ENCODE measurements around the gene EXO5. TPM values are rescaled to one million over a fixed set of nuclear protein-coding genes. Genes with fewer than 3 reads are reported as not detected.

The EXO5 gene
- total RNA-seq, 2 experiments from 2014 or later, result 14.6 to 19.4 TPM

DNA sequence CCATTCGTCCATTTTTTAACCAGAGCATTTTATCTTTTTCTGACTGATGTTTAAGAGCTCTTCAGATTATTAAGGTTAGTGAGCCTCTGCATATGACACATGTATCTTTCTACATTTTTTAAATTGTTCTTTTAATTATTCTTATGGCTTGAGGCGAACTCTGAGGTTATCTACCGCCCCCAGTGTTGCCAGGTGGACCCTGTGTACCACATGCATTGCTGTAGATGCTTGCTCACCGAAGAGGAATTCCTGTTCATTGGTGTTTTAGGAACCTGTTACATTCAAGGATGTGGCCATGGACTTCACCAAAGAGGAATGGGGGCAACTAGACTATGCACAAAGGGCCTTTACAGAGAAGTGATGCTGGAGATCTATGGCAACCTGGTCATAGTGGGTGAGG, 54.7 kb downstream of the EXO5 start:
- POLR2A ChIA-PET, result no interaction called here
- DNase-seq, result no peak
- H3K27me3 Mint-ChIP-seq, result peaks cover 2% of the 10 kb centered on the region
- no peak for ATAC-seq (ENCODE audit: low read depth)
- H3K4me3 Mint-ChIP-seq, result no peak overlapping the region
- peaks cover 5% of the 10 kb centered on the region for H3K9me3 Mint-ChIP-seq
- H3K27ac Mint-ChIP-seq, result no peak overlapping the region
- H3K4me1 Mint-ChIP-seq, result no peaks in the 10 kb centered on the region
- H3K36me3 Mint-ChIP-seq, result peaks cover 1% of the 10 kb centered on the region

DNA sequence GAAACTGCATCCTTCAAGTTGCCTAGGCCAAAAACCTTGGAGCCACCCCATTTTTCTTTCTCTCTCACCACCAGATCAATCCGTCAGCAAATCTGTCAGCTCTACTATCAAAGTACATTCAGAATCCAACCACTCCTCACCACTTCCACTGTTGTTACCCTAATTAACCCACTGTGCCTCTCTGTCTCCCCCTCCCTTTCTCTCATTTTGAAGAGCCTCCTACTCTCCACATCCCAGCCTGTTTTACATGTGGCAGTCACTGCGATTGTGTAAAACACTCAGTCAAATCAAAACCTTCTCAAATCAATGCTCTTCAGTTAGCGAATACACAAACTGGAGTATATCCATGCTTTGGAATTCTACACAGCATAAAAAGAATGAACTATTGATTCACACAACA, 55.9 kb downstream of the EXO5 start:
- H3K27me3 Mint-ChIP-seq, result peaks cover 2% of the 10 kb centered on the region
- POLR2A ChIA-PET, result no interaction called here
- ATAC-seq (ENCODE audit: low read depth) (no peak), DNase-seq (no peak)
- peaks cover 1% of the 10 kb centered on the region for H3K36me3 Mint-ChIP-seq
- H3K27ac Mint-ChIP-seq, result no peak overlapping the region
- H3K4me3 Mint-ChIP-seq, result no peak overlapping the region
- H3K9me3 Mint-ChIP-seq, result peaks cover 5% of the 10 kb centered on the region
- no peaks in the 10 kb centered on the region for H3K4me1 Mint-ChIP-seq

DNA sequence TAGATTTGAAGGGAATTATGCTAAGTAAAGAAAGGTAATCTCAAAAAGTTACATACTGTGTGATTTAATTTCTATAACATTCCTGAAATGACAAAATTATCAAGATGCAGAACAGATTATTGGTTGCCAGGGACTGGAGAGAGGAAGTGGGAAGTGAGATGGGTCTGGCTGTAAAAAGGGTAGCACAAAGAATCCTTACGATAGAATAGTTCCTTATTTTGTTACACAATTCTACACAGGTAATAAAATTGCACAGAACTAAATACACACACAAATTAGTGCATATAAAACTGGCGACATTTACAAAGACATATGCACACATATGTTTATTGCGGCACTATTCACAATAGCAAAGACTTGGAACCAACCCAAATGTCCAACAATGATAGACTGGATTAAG, 56.3 kb downstream of the EXO5 start:
- Mint-ChIP-seq H3K4me3 (no peak overlapping the region), H3K9me3 (peaks cover 5% of the 10 kb centered on the region), H3K27ac (no peak overlapping the region), H3K36me3 (peaks cover 1% of the 10 kb centered on the region), H3K27me3 (peaks cover 2% of the 10 kb centered on the region), H3K4me1 (no peaks in the 10 kb centered on the region)
- DNase-seq (no peak), ATAC-seq (ENCODE audit: low read depth) (no peak)
- POLR2A ChIA-PET, result no interaction called here

Other genes starting within 250 kb of the EXO5 start
- 1 to 10 TPM; 6.0 to 7.2 TPM for gene COL9A2, start 191.5 kb upstream of the EXO5 start, total RNA-seq
- 100 to 1,000 TPM; 133 to 138 TPM for gene SMAP2, start 135.0 kb upstream of the EXO5 start, total RNA-seq
- 1 to 10 TPM; 5.2 to 6.3 TPM for gene ZFP69B, start 58.3 kb upstream of the EXO5 start, total RNA-seq
- gene ZFP69, start 31.5 kb upstream of the EXO5 start, total RNA-seq, result 1 to 10 TPM; 2.3 to 2.9 TPM
- 1 to 10 TPM; 7.1 to 7.2 TPM for gene ZNF684, start 22.9 kb downstream of the EXO5 start, total RNA-seq
- gene RIMS3, start 156.9 kb downstream of the EXO5 start, total RNA-seq, result 1 to 10 TPM; 6.9 TPM
- 10 to 100 TPM; 65.0 to 66.6 TPM for gene NFYC, start 182.9 kb downstream of the EXO5 start, total RNA-seq